Measurements from ENCODE around the gene CAMK1D. TPM values are rescaled to one million over a fixed set of nuclear protein-coding genes. Genes with fewer than 3 reads are reported as not detected.

CAMK1D gene
- total RNA-seq, 2 donors from 2014 or later = 4.5 to 7.8 TPM

DNA sequence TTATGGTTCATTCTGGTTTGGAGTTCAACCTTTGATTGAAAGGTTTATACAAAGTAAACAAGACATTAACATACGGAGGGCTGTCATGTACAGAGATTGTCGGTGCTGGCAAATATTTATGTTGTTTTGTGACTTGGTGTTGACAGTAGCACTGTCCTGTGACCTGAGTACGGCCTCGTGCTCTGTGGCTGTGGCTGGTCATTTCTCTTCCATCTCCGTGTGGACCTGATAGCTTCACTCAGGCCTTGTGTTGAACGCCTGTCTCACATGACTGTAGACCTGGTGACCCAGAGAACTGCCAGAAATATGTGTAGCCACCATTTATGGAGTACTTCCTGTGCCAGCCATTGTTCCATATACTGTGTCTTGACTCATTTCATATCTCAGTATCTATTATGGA, 340.5 kb downstream of the CAMK1D start:
- no peaks in the 10 kb centered on the region for H3K27me3 ChIP-seq (ENCODE audit: control insufficient read depth, insufficient read depth, low read length, poor library complexity, severe bottlenecking)
- no peak for DNase-seq
- Mint-ChIP-seq H3K9me3 (no peaks in the 10 kb centered on the region), H3K27me3 (ENCODE audit: insufficient read depth) (no peaks in the 10 kb centered on the region), H3K4me3 (no peak overlapping the region), H3K27ac (no peak overlapping the region), H3K4me1 (no peaks in the 10 kb centered on the region), H3K36me3 (ENCODE audit: low read depth) (no peaks in the 10 kb centered on the region)
- H3K36me3 ChIP-seq (ENCODE audit: control insufficient read depth, insufficient read depth, low read length) = no peaks in the 10 kb centered on the region
- H3K4me3 ChIP-seq (ENCODE audit: low read length) = no peak overlapping the region
- no peaks in the 10 kb centered on the region for H3K4me1 ChIP-seq (ENCODE audit: control insufficient read depth, insufficient read depth, low read length)
- 95 to 100% methylated on average over 5 to 6 of the region's 6 CpGs for WGBS, 2 experiments (ENCODE audit: insufficient coverage in 1 of 2, insufficient read length in 1 of 2)
- H3K9ac ChIP-seq (ENCODE audit: extremely low read depth, low read length, poor library complexity, severe bottlenecking) = no peak overlapping the region
- no peak overlapping the region for H3K27ac ChIP-seq (ENCODE audit: low read depth, low read length)
- TF ChIP-seq, protein P1, sequence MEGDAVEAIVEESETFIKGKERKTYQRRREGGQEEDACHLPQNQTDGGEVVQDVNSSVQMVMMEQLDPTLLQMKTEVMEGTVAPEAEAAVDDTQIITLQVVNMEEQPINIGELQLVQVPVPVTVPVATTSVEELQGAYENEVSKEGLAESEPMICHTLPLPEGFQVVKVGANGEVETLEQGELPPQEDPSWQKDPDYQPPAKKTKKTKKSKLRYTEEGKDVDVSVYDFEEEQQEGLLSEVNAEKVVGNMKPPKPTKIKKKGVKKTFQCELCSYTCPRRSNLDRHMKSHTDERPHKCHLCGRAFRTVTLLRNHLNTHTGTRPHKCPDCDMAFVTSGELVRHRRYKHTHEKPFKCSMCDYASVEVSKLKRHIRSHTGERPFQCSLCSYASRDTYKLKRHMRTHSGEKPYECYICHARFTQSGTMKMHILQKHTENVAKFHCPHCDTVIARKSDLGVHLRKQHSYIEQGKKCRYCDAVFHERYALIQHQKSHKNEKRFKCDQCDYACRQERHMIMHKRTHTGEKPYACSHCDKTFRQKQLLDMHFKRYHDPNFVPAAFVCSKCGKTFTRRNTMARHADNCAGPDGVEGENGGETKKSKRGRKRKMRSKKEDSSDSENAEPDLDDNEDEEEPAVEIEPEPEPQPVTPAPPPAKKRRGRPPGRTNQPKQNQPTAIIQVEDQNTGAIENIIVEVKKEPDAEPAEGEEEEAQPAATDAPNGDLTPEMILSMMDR (conservative IDR thresholded peaks at IDR 0.05) = no peak
- H3K9me3 ChIP-seq (ENCODE audit: control insufficient read depth, low read length) = no peaks in the 10 kb centered on the region

- H3K4me3 ChIP-seq (ENCODE audit: low read length) = no peak overlapping the region
- no peaks in the 10 kb centered on the region for H3K36me3 Mint-ChIP-seq (ENCODE audit: low read depth)
- no peak overlapping the region for H3K27ac ChIP-seq (ENCODE audit: low read depth, low read length)
- H3K36me3 ChIP-seq (ENCODE audit: control insufficient read depth, insufficient read depth, low read length) = no peaks in the 10 kb centered on the region
- no peak overlapping the region for H3K9ac ChIP-seq (ENCODE audit: extremely low read depth, low read length, poor library complexity, severe bottlenecking)
- no peak overlapping the region for H3K27ac Mint-ChIP-seq
- no peaks in the 10 kb centered on the region for H3K27me3 ChIP-seq (ENCODE audit: control insufficient read depth, insufficient read depth, low read length, poor library complexity, severe bottlenecking)
- H3K4me1 Mint-ChIP-seq = no peaks in the 10 kb centered on the region
- DNase-seq = no peak
- H3K9me3 ChIP-seq (ENCODE audit: control insufficient read depth, low read length) = no peaks in the 10 kb centered on the region
- no peaks in the 10 kb centered on the region for H3K9me3 Mint-ChIP-seq
- 71 to 72% methylated on average over 6 to 10 of the region's 10 CpGs for WGBS, 2 experiments (ENCODE audit: insufficient coverage in 1 of 2, insufficient read length in 1 of 2)
- no peak overlapping the region for H3K4me3 Mint-ChIP-seq
- H3K4me1 ChIP-seq (ENCODE audit: control insufficient read depth, insufficient read depth, low read length) = no peaks in the 10 kb centered on the region
- TF ChIP-seq, protein P1 (conservative IDR thresholded peaks at IDR 0.05) = peak; percentile 29
- no peaks in the 10 kb centered on the region for H3K27me3 Mint-ChIP-seq (ENCODE audit: insufficient read depth)
Measured at GRCh38 chr10:12690525-12691126, 341.3 kb downstream of the CAMK1D start.

DNA sequence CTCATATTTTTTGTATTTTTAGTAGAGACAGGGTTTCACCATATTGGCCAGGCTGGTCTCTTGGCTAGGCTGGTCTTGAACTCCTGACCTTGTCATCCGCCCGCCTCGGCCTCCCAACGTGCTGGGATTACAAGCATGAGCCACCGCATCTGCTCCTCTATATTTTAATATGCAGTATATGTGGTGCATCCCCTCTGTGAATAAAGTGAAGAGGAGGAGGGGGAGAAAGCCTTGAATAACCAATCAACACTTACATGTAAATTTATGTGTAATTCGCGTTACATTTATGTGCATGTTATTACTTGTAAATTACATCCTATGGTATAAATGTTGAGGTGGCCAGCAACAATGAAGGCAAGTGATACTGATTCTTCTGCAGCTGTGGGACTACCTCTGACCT, 342.2 kb downstream of the CAMK1D start:
- H3K9me3 ChIP-seq (ENCODE audit: control insufficient read depth, low read length) = no peaks in the 10 kb centered on the region
- no peaks in the 10 kb centered on the region for H3K4me1 ChIP-seq (ENCODE audit: control insufficient read depth, insufficient read depth, low read length)
- WGBS, 2 experiments (ENCODE audit: insufficient coverage in 1 of 2, insufficient read length in 1 of 2) = 91 to 100% methylated on average over 1 to 6 of the region's 7 CpGs
- Mint-ChIP-seq H3K9me3 (no peaks in the 10 kb centered on the region), H3K4me3 (no peak overlapping the region), H3K4me1 (no peaks in the 10 kb centered on the region), H3K27me3 (ENCODE audit: insufficient read depth) (no peaks in the 10 kb centered on the region), H3K27ac (no peak overlapping the region), H3K36me3 (ENCODE audit: low read depth) (no peaks in the 10 kb centered on the region)
- no peak overlapping the region for H3K27ac ChIP-seq (ENCODE audit: low read depth, low read length)
- TF ChIP-seq, protein P1 (conservative IDR thresholded peaks at IDR 0.05) = no peak
- H3K4me3 ChIP-seq (ENCODE audit: low read length) = no peak overlapping the region
- no peaks in the 10 kb centered on the region for H3K36me3 ChIP-seq (ENCODE audit: control insufficient read depth, insufficient read depth, low read length)
- no peak overlapping the region for H3K9ac ChIP-seq (ENCODE audit: extremely low read depth, low read length, poor library complexity, severe bottlenecking)
- no peak for DNase-seq
- no peaks in the 10 kb centered on the region for H3K27me3 ChIP-seq (ENCODE audit: control insufficient read depth, insufficient read depth, low read length, poor library complexity, severe bottlenecking)

Data from endodermal cell (in vitro differentiated cells).